SU-DHL-6 (cell line): ENCODE results near the gene TTC12.

ENCODE experiments used
- H2AFZ ChIP-seq: fragments of 200-600 bp; sonication (generic); 2 replicates; pipeline ENCODE4 v1.6.1; 2014; ENCODE audit warnings: low read depth, mild to moderate bottlenecking, moderate library complexity, mixed read lengths, antibody characterized with exemption, low read length; ENCODE audit not compliant: severe bottlenecking
- H3F3A ChIP-seq: fragments of 200-600 bp; shearing (Covaris generic); 2 replicates; pipeline ENCODE4 v1.6.0; 2016; ENCODE audit warnings: antibody characterized with exemption, mild to moderate bottlenecking; ENCODE audit not compliant: insufficient read depth
- H3K27ac ChIP-seq: fragments of 200-600 bp; sonication (generic); 2 replicates; pipeline ENCODE4 v1.5.1; 2016; ENCODE audit warnings: low read depth, mild to moderate bottlenecking, low read length, moderate library complexity, mixed read lengths
- H3K27me3 ChIP-seq: fragments of 200-600 bp; sonication (generic), shearing (Covaris generic); 2 replicates; pipeline ENCODE4 v1.6.0; 2014; ENCODE audit warnings: mild to moderate bottlenecking, low read length
- H3K36me3 ChIP-seq: fragments of 200-600 bp; sonication (generic); 2 replicates; pipeline ENCODE4 v1.6.1; 2014; ENCODE audit warnings: mild to moderate bottlenecking, low read length, mixed read lengths
- H3K4me2 ChIP-seq: fragments of 300-600, 200-600 bp; shearing (Covaris generic), sonication (generic); 2 replicates; pipeline ENCODE4 v1.6.0; 2014; ENCODE audit warnings: low read length, low read depth, mild to moderate bottlenecking; ENCODE audit not compliant: poor library complexity, severe bottlenecking
- H3K4me3 ChIP-seq: fragments of 200-600 bp; sonication (generic); 2 replicates; pipeline ENCODE4 v1.5.1; 2014; ENCODE audit warnings: antibody characterized with exemption, low read length, mild to moderate bottlenecking, mixed read lengths; ENCODE audit not compliant: insufficient read depth, poor library complexity, severe bottlenecking
- H3K79me2 ChIP-seq: fragments of 200-600 bp; sonication (generic); 2 replicates; pipeline ENCODE4 v1.6.1; 2014; ENCODE audit warnings: mild to moderate bottlenecking, low read length, moderate library complexity; ENCODE audit not compliant: insufficient read depth
- H3K9ac ChIP-seq: fragments of 200-600 bp; sonication (generic); 2 replicates; pipeline ENCODE4 v1.7.0; 2014; ENCODE audit warnings: mild to moderate bottlenecking, low read length
- H3K9me2 ChIP-seq: fragments of 200-600 bp; sonication (generic); replicated peaks from 2 replicates; pipeline ENCODE4 v1.6.1; 2014; ENCODE audit warnings: low read length; ENCODE audit not compliant: insufficient read depth
- H3K9me3 ChIP-seq: fragments of 200-600 bp; sonication (generic); 2 replicates; pipeline ENCODE4 v1.6.1; 2014; ENCODE audit warnings: low read length, mixed read lengths; ENCODE audit not compliant: insufficient read depth
- H4K20me1 ChIP-seq: fragments of 200-600 bp; sonication (generic); 2 replicates; pipeline ENCODE4 v1.6.1; 2014; ENCODE audit warnings: low read depth, mild to moderate bottlenecking, antibody characterized with exemption, low read length, moderate library complexity, mixed read lengths
- EZH2phosphoT487 ChIP-seq: fragments of 200-600 bp; sonication (generic), shearing (Covaris generic); conservative IDR thresholded peaks from 2 replicates; pipeline ENCODE4 v1.6.1; 2018; ENCODE audit warnings: mild to moderate bottlenecking, antibody characterized with exemption, low read length, moderate library complexity, mixed read lengths
- TF ChIP-seq, protein P1 (sequence below): fragments of 200-600 bp; sonication (generic); IDR thresholded peaks from one replicate; pipeline ENCODE4 v1.5.1; 2017; ENCODE audit warnings: antibody characterized with exemption, mild to moderate bottlenecking, low read length, moderate library complexity; ENCODE audit not compliant: insufficient read depth, poor library complexity, severe bottlenecking

TTC12 gene

DNA sequence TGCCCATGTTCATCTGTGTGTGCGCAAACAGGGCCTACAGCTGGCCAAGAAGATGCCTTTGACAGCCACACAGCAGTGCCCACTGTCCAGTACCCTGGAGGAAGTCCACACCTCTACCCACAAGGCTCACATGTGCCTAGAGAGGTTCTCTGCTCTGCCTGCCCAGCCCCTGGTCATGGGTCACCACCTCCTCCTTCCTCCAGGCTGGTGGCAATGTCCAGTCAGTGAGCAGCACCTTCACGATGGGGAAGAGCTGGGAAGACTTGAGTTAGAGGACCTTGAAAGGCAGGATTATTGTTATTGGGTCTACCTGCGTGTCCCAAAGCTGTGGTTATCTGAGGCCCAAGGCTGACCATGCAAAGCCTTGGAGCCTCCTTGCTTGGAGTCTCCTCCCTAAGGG, 28.4 kb upstream of the TTC12 start:
- Histone ChIP-seq H3K79me2 (no peaks in the 10 kb centered on the region), H3K9ac (no peak overlapping the region), H3K9me2 (no peaks in the 10 kb centered on the region), H3F3A (no peaks in the 10 kb centered on the region), H2AFZ (no peak overlapping the region), H3K9me3 (no peaks in the 10 kb centered on the region), H3K4me2 (no peak overlapping the region), H3K27me3 (no peaks in the 10 kb centered on the region), H3K36me3 (no peaks in the 10 kb centered on the region), H4K20me1 (no peaks in the 10 kb centered on the region), H3K4me3 (no peak overlapping the region), H3K27ac (no peak overlapping the region)
- no peak for TF ChIP-seq EZH2phosphoT487
- TF ChIP-seq, protein P1, sequence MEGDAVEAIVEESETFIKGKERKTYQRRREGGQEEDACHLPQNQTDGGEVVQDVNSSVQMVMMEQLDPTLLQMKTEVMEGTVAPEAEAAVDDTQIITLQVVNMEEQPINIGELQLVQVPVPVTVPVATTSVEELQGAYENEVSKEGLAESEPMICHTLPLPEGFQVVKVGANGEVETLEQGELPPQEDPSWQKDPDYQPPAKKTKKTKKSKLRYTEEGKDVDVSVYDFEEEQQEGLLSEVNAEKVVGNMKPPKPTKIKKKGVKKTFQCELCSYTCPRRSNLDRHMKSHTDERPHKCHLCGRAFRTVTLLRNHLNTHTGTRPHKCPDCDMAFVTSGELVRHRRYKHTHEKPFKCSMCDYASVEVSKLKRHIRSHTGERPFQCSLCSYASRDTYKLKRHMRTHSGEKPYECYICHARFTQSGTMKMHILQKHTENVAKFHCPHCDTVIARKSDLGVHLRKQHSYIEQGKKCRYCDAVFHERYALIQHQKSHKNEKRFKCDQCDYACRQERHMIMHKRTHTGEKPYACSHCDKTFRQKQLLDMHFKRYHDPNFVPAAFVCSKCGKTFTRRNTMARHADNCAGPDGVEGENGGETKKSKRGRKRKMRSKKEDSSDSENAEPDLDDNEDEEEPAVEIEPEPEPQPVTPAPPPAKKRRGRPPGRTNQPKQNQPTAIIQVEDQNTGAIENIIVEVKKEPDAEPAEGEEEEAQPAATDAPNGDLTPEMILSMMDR = no peak

DNA sequence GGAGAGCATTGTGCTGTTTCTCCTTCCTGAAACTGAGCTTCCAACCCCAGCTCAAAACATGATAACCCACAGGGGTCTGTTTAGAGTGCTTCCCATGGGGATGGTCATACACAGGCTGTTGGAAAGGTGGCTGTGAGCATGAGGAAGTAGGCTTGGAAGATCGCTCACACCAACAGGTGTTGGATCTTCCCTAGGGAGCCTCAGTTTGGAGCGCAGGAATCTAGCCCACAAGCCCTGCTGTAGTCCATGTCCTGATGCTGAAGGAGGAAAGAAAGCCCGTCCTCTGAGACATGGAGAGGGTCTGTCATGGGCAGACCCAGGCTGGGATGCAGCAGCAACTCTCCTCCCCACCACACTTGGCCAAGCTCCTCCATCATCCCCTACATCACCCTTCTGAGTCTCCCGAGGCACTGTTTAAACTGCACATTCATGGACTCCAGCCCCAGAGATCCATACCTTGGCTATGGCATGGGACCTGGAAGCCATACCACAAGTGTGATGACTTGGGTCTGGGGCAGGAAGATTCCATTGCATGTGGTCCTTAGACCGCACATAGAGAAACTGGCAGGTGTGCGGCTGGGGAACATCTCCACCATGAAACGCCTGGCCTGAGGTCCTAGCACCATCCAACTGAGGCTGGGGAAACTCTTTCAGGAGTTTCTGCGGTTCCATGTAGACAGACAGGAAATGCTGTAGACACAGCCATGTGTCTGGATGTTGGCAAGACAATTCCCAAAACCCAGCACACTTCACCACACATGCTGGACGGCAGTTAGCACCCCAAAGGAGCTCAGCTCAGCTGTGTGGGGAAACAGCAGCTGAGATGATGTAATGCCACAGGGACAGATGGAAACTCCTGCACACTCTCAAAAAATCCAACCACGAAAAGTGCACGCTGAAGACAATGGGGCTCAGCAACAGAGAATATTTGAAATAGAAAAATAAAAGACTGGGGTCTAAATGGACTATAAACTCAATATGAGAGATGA, 27.6 kb upstream of the TTC12 start:
- H3K4me2 ChIP-seq = no peak overlapping the region

DNA sequence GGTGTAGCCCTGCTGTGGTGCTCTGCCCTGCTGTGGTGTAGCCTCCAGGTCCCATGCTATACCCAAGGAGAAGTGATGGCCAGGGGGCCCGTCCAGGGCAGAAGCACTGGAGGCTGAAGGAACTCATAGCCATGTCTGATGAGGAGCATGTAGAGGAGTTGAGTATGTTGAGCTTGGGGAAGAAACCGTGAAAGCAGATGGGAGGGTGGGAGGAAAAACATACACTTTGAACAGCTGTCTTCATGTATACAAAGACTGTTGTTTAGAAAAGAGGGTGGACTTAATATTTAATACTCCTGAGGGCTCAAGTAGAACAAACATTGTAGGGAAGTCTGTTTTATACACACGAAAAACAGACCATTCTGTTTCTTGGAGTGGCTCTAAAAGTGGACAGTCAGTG, 26.6 kb upstream of the TTC12 start:
- H3K9ac ChIP-seq = no peak overlapping the region
- no peaks in the 10 kb centered on the region for H3K9me3 ChIP-seq
- no peaks in the 10 kb centered on the region for H3F3A ChIP-seq
- no peak overlapping the region for H3K4me3 ChIP-seq
- no peaks in the 10 kb centered on the region for H3K36me3 ChIP-seq
- H3K79me2 ChIP-seq = no peaks in the 10 kb centered on the region
- H3K4me2 ChIP-seq = no peak overlapping the region
- H3K27me3 ChIP-seq = no peaks in the 10 kb centered on the region
- no peak overlapping the region for H2AFZ ChIP-seq
- no peak overlapping the region for H3K27ac ChIP-seq
- H3K9me2 ChIP-seq = no peaks in the 10 kb centered on the region
- TF ChIP-seq, protein P1 = no peak
- no peak for TF ChIP-seq EZH2phosphoT487
- H4K20me1 ChIP-seq = no peaks in the 10 kb centered on the region

More for the DNA sequence above, 27.6 kb upstream of the TTC12 start:
- Histone ChIP-seq H3K4me3 (no peak overlapping the region), H3K9me3 (no peaks in the 10 kb centered on the region), H3K9me2 (no peaks in the 10 kb centered on the region), H3K27ac (no peak overlapping the region), H3K27me3 (no peaks in the 10 kb centered on the region), H3K79me2 (no peaks in the 10 kb centered on the region), H3K36me3 (no peaks in the 10 kb centered on the region), H4K20me1 (no peaks in the 10 kb centered on the region), H2AFZ (no peak overlapping the region), H3F3A (no peaks in the 10 kb centered on the region), H3K9ac (no peak overlapping the region)
- TF ChIP-seq, protein P1 = no peak
- TF ChIP-seq EZH2phosphoT487 = no peak
